ENCODE measurements around the gene ELOB. TPM values are rescaled to one million over a fixed set of nuclear protein-coding genes. Genes with fewer than 3 reads are reported as not detected.

Gene ELOB
- total and polyA plus RNA-seq, 2 of the 13 experiments (the other 11 are each of a cell fraction or from before 2014, with no cell fraction given): 208 to 225 TPM

DNA sequence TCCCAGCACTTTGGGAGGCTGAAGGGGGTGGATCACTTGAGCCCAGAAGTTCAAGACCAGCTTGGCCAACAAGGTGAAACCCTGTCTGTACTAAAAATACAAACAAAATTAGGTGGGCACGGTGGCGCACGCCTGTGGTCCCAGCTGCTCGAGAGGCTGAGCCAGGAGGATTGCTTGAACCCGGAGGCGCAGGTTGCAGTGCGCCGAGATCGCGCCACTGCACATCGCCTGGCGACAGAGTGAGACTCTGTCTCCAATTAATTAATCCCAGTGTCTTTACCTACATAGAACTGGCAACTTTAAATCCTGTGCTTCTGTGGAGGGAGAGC lies 1.5 kb upstream of the ELOB start:
- intact Hi-C loops (cut with micrococcal nuclease; ENCODE audit: unreplicated experiment): no loop called here
- TF ChIP-seq POLR2AphosphoS5 (IDR thresholded peaks at IDR 0.05; ENCODE audit: low read depth, low read length) (0 out of 2 replicates have a peak, but pooled peaks have one; percentile 13), HOXA3 (CRISPR knock-in tag; IDR thresholded peaks at IDR 0.05) (peak; percentile 6; the same call in 1 of the 2 replicates), ZNF333 (CRISPR knock-in tag; IDR thresholded peaks at IDR 0.05; ENCODE audit: borderline replicate concordance) (0 out of 2 replicates have a peak, but pooled peaks have one; percentile 39), EEA1 (CRISPR knock-in tag; IDR thresholded peaks at IDR 0.05; ENCODE audit: borderline replicate concordance) (no peak), HMG20B (CRISPR knock-in tag; conservative IDR thresholded peaks at IDR 0.05) (no peak), ZNF570 (CRISPR knock-in tag; IDR thresholded peaks at IDR 0.05; ENCODE audit: borderline replicate concordance) (no peak), ZNF235 (CRISPR knock-in tag; IDR thresholded peaks at IDR 0.05; ENCODE audit: borderline replicate concordance) (0 out of 2 replicates have a peak, but pooled peaks have one; percentile 60)
- TF ChIP-seq, protein P1, sequence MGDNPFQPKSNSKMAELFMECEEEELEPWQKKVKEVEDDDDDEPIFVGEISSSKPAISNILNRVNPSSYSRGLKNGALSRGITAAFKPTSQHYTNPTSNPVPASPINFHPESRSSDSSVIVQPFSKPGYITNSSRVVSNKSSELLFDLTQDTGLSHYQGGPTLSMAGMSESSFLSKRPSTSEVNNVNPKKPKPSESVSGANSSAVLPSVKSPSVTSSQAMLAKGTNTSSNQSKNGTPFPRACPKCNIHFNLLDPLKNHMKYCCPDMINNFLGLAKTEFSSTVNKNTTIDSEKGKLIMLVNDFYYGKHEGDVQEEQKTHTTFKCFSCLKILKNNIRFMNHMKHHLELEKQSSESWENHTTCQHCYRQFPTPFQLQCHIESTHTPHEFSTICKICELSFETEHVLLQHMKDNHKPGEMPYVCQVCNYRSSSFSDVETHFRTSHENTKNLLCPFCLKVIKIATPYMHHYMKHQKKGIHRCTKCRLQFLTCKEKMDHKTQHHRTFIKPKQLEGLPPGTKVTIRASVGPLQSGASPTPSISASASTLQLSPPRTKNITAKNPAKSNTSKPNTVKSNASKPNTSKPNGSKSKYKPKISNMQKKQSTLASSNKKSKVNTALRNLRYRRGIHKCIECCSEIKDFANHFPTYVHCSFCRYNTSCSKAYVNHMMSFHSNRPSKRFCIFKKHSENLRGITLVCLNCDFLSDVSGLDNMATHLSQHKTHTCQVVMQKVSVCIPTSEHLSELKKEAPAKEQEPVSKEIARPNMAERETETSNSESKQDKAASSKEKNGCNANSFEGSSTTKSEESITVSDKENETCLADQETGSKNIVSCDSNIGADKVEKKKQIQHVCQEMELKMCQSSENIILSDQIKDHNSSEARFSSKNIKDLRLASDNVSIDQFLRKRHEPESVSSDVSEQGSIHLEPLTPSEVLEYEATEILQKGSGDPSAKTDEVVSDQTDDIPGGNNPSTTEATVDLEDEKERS (CRISPR knock-in tag; IDR thresholded peaks at IDR 0.05): no peak
- TF ChIP-seq, protein P2, sequence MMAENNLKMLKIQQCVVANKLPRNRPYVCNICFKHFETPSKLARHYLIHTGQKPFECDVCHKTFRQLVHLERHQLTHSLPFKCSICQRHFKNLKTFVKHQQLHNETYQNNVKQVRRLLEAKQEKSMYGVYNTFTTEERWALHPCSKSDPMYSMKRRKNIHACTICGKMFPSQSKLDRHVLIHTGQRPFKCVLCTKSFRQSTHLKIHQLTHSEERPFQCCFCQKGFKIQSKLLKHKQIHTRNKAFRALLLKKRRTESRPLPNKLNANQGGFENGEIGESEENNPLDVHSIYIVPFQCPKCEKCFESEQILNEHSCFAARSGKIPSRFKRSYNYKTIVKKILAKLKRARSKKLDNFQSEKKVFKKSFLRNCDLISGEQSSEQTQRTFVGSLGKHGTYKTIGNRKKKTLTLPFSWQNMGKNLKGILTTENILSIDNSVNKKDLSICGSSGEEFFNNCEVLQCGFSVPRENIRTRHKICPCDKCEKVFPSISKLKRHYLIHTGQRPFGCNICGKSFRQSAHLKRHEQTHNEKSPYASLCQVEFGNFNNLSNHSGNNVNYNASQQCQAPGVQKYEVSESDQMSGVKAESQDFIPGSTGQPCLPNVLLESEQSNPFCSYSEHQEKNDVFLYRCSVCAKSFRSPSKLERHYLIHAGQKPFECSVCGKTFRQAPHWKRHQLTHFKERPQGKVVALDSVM (CRISPR knock-in tag; IDR thresholded peaks at IDR 0.05): peak; percentile 35; the same call in 1 of the 2 replicates
- DNase-seq (ENCODE audit: low spot score) (no peak), ATAC-seq (no peak), FAIRE-seq (no peak)
- POLR2A ChIA-PET: interaction anchor here (1.3 to 6.1 kb wide), 3 partner anchors 16 to 104 kb away, joined by 3 to 74 read pairs (median 5); partner anchors contain the start of genes FLYWCH2 and SRRM2
- in situ Hi-C loops (cut with HindIII; ENCODE audit: extremely low pct_ligation_motif_present, low pct_unique_long_range_greater_than_20kb): no loop called here
- Histone ChIP-seq H3K79me2 (ENCODE audit: insufficient read depth, low read length) (peaks cover 33% of the 10 kb centered on the region), H4K20me1 (ENCODE audit: insufficient read depth, low read length) (no peaks in the 10 kb centered on the region), H3K4me3 (replicated peaks in 1 of 3; ENCODE audit: insufficient read depth in 1 of 3, low read depth in 2 of 3, low read length in 3 of 3) (peak overlapping the region; percentile 83 to 100 (median 98); a peak in 5 of 6 replicates), H3K27me3 (ENCODE audit: control insufficient read depth in 1 of 2, insufficient read depth in 2 of 2, low read length in 2 of 2) (peaks cover 0 to 14% of the 10 kb centered on the region in 2 experiments; a peak in 4 of 5 replicates), H3K9ac (ENCODE audit: insufficient read depth, low read depth, low read length) (peak overlapping the region; percentile 100; the same call in 1 of the 2 replicates), H3K36me3 (replicated peaks in 1 of 2; ENCODE audit: control insufficient read depth in 1 of 2, insufficient read depth in 2 of 2, low read length in 2 of 2) (peaks cover 7 to 13% of the 10 kb centered on the region in 2 experiments; a peak in 4 of 5 replicates), H2AFZ (ENCODE audit: low read length) (no peak overlapping the region), H3K9me3 (ENCODE audit: low read length) (no peaks in the 10 kb centered on the region), H3K4me1 (ENCODE audit: insufficient read depth, low read length) (peaks cover 25% of the 10 kb centered on the region), H3K27ac (ENCODE audit: extremely low read length, insufficient read depth, low read length) (no peak overlapping the region), H3K4me2 (ENCODE audit: low read depth, low read length) (peak overlapping the region; percentile 100)
- no TSS peak for BruUV-seq (replicated peaks)
- CTCF ChIA-PET (ENCODE audit: low intra/inter-chr PET ratio, low total read pairs): no interaction called here
- WGBS (ENCODE audit: low lambda C conversion rate): 98% methylated on average over 12 of the region's 12 CpGs

All from HepG2 (cell line).